ENCODE data around the gene MRPS5.

The MRPS5 gene

GRCh38 chr2:95059656-95060370, 61.8 kb downstream of the MRPS5 start:
- no peak for DNase-seq

GRCh38 chr2:95058989-95059641, 62.5 kb downstream of the MRPS5 start:
- DNase-seq = no peak

- no peak for DNase-seq
Observed at GRCh38 chr2:95058466-95058988, 63.1 kb downstream of the MRPS5 start.

GRCh38 chr2:95057535-95058370, 63.9 kb downstream of the MRPS5 start:
- no peak for DNase-seq

GRCh38 chr2:95056461-95057459, 64.8 kb downstream of the MRPS5 start:
- DNase-seq = no peak

GRCh38 chr2:95056044-95056443, 65.6 kb downstream of the MRPS5 start:
- no peak for DNase-seq

GRCh38 chr2:95055262-95055661, 66.3 kb downstream of the MRPS5 start:
- no peak for DNase-seq

- no peak for DNase-seq
Observed at GRCh38 chr2:95054016-95054415, 67.6 kb downstream of the MRPS5 start.

- no peak for DNase-seq
Observed at GRCh38 chr2:95053543-95053942, 68.1 kb downstream of the MRPS5 start.

- no peak for DNase-seq
Observed at GRCh38 chr2:95052804-95053479, 68.7 kb downstream of the MRPS5 start.

GRCh38 chr2:95052307-95052706, 69.3 kb downstream of the MRPS5 start:
- no peak for DNase-seq

- no peak for DNase-seq
Observed at GRCh38 chr2:95051626-95052025, 70.0 kb downstream of the MRPS5 start.

GRCh38 chr2:95050385-95051300, 71.0 kb downstream of the MRPS5 start:
- no peak for DNase-seq

GRCh38 chr2:95049961-95050360, 71.6 kb downstream of the MRPS5 start:
- no peak for DNase-seq

- no peak for DNase-seq
Observed at GRCh38 chr2:95049683-95049955, 72.0 kb downstream of the MRPS5 start.

- no peak for DNase-seq
Observed at GRCh38 chr2:95048825-95049682, 72.6 kb downstream of the MRPS5 start.

- no peak for DNase-seq
Observed at GRCh38 chr2:95047629-95048510, 73.7 kb downstream of the MRPS5 start.

- no peak for DNase-seq
Observed at GRCh38 chr2:95046371-95047112, 75.1 kb downstream of the MRPS5 start.
